H1 (cell line): ENCODE data around the gene XRRA1. TPM values are rescaled to one million over a fixed set of nuclear protein-coding genes. Genes with fewer than 3 reads are reported as not detected.

ENCODE experiments used
- CTCF ChIA-PET: fragments of 300-600 bp; sonication (Branson Sonifier 250); formaldehyde crosslinking; loops from one replicate; lab custom pipeline; 2021; ENCODE audit not compliant: partially characterized antibody; lab: Charles Lee
- POLR2A ChIA-PET: fragments of 300-600 bp; sonication (Branson Sonifier 250); formaldehyde crosslinking; loops from one replicate; lab custom pipeline; 2021; ENCODE audit warnings: inconsistent platforms; ENCODE audit not compliant: partially characterized antibody; lab: Charles Lee
- DNase-seq, 2 experiments: peaks; one replicate each; pipeline versions ENCODE4 v3.0.0 to v3.0.0-alpha.2; 2010 to 2022; ENCODE audit warnings: low spot score in 2 of 2, low read depth in 1 of 2, mixed read lengths in 1 of 2
- FAIRE-seq: peaks from 2 replicates; lab custom pipeline; 2011; peaks lifted over from hg19 to GRCh38; lab: Jason Lieb, UNC
- H2AFZ ChIP-seq: 2 replicates; pipeline ENCODE4 v1.8.1; 2012; ENCODE audit warnings: low read length, inconsistent platforms
- H2AK5ac ChIP-seq: 2 replicates; pipeline ENCODE4 v1.6.1; 2013; ENCODE audit warnings: low read depth, low read length
- H2BK120ac ChIP-seq: replicated peaks from 2 replicates; pipeline ENCODE3; 2013; ENCODE audit warnings: low read depth, low read length, inconsistent platforms
- H2BK12ac ChIP-seq: 2 replicates; pipeline ENCODE4 v1.6.1; 2013; ENCODE audit warnings: low read depth, low read length
- H2BK15ac ChIP-seq: 2 replicates; pipeline ENCODE4 v1.6.1; 2013; ENCODE audit warnings: low read length
- H2BK20ac ChIP-seq: 2 replicates; pipeline ENCODE4 v1.6.1; 2013; ENCODE audit warnings: low read length
- H2BK5ac ChIP-seq: 2 replicates; pipeline ENCODE4 v1.6.1; 2013; ENCODE audit warnings: low read depth, low read length
- H3K14ac ChIP-seq: 2 replicates; pipeline ENCODE4 v1.6.1; 2013; ENCODE audit warnings: inconsistent platforms; ENCODE audit not compliant: insufficient read length
- H3K18ac ChIP-seq: 2 replicates; pipeline ENCODE4 v1.6.1; 2013; ENCODE audit warnings: low read length; ENCODE audit errors: extremely low read depth
- H3K23ac ChIP-seq: 2 replicates; pipeline ENCODE4 v1.6.1; 2013; ENCODE audit warnings: inconsistent platforms; ENCODE audit not compliant: insufficient read length
- H3K23me2 ChIP-seq: 2 replicates; pipeline ENCODE4 v1.6.1; 2013; ENCODE audit warnings: low read depth, low read length
- H3K27ac ChIP-seq: 2 replicates; pipeline ENCODE4 v1.6.1; 2011; ENCODE audit warnings: low read depth, low read length, inconsistent platforms
- H3K27me3 ChIP-seq, 4 experiments: replicated peaks in 1 of 4; 1 replicate in 1 of 4; 2 replicates in 3 of 4; pipeline versions ENCODE4 v1.6.1 to v1.8.1; 2011 to 2013; ENCODE audit warnings: low read length in 3 of 4, mild to moderate bottlenecking in 3 of 4, inconsistent platforms in 2 of 4, mixed read lengths in 2 of 4, moderate library complexity in 1 of 4; ENCODE audit not compliant: control insufficient read depth in 3 of 4, insufficient read depth in 3 of 4; ENCODE audit errors: extremely low read depth in 1 of 4
- H3K36me3 ChIP-seq, 4 experiments: 2 replicates each; pipeline versions ENCODE4 v1.6.1 to v1.8.1; 2011 to 2013; ENCODE audit warnings: mild to moderate bottlenecking in 4 of 4, low read length in 3 of 4, moderate library complexity in 2 of 4, control low read depth in 1 of 4, inconsistent platforms in 1 of 4; ENCODE audit not compliant: insufficient read depth in 4 of 4, control insufficient read depth in 2 of 4
- H3K4ac ChIP-seq: replicated peaks from 2 replicates; pipeline ENCODE3; 2013; ENCODE audit warnings: low read length, low read depth, mixed read lengths, inconsistent platforms; ENCODE audit not compliant: insufficient read length
- H3K4me1 ChIP-seq, 4 experiments: replicated peaks in 1 of 4; 1 replicate in 1 of 4; 2 replicates in 3 of 4; pipeline versions ENCODE4 v1.6.1 to v1.8.1; 2011 to 2013; ENCODE audit warnings: low read length in 3 of 4, inconsistent platforms in 2 of 4, mixed read lengths in 1 of 4; ENCODE audit not compliant: insufficient read depth in 4 of 4, control insufficient read depth in 3 of 4
- H3K4me2 ChIP-seq, 2 experiments: 2 replicates each; pipeline versions ENCODE4 v1.6.1 to v1.8.1; 2011 to 2013; ENCODE audit warnings: low read depth in 2 of 2, low read length in 2 of 2, control low read depth in 1 of 2, inconsistent platforms in 1 of 2, mild to moderate bottlenecking in 1 of 2; ENCODE audit not compliant: insufficient read depth in 1 of 2
- H3K4me3 ChIP-seq, 4 experiments: fragments of 200-600, 300-600 bp in 1 of 4; sonication (generic), shearing (Covaris generic), sonication (Bioruptor Twin) in 1 of 4; 2 replicates each; pipeline versions ENCODE4 v1.5.1 to v1.8.1; 2011 to 2016; ENCODE audit warnings: low read length in 4 of 4, low read depth in 3 of 4, control low read depth in 2 of 4, inconsistent platforms in 2 of 4, mild to moderate bottlenecking in 2 of 4, mixed read lengths in 1 of 4, moderate library complexity in 1 of 4; ENCODE audit not compliant: insufficient read depth in 2 of 4; ENCODE audit errors: extremely low read depth in 1 of 4
- H3K56ac ChIP-seq: replicated peaks from 2 replicates; pipeline ENCODE3; 2013; ENCODE audit warnings: low read depth, mild to moderate bottlenecking, mixed read lengths, low read length, inconsistent platforms; ENCODE audit not compliant: insufficient read length
- H3K79me1 ChIP-seq: 2 replicates; pipeline ENCODE4 v1.6.1; 2013; ENCODE audit warnings: low read depth, low read length, control low read depth
- H3K79me2 ChIP-seq, 2 experiments: 2 replicates each; pipeline versions ENCODE4 v1.6.1 to v1.8.1; 2012 to 2013; ENCODE audit warnings: low read length in 2 of 2, mild to moderate bottlenecking in 2 of 2, inconsistent platforms in 1 of 2; ENCODE audit not compliant: insufficient read depth in 2 of 2, control insufficient read depth in 1 of 2
- H3K9ac ChIP-seq, 4 experiments: replicated peaks in 1 of 4; 1 replicate in 1 of 4; 2 replicates in 3 of 4; pipeline versions ENCODE4 v1.6.1 to v1.8.1; 2011 to 2013; ENCODE audit warnings: low read depth in 3 of 4, low read length in 3 of 4, control low read depth in 2 of 4, mild to moderate bottlenecking in 2 of 4, moderate library complexity in 2 of 4, inconsistent platforms in 1 of 4; ENCODE audit errors: extremely low read depth in 1 of 4
- H3K9me3 ChIP-seq, 2 experiments: 2 replicates each; pipeline versions ENCODE4 v1.6.1 to v1.8.1; 2012 to 2013; ENCODE audit warnings: mild to moderate bottlenecking in 2 of 2, moderate library complexity in 2 of 2, control low read depth in 1 of 2, inconsistent platforms in 1 of 2, low read depth in 1 of 2, low read length in 1 of 2, mixed read lengths in 1 of 2; ENCODE audit not compliant: insufficient read depth in 2 of 2
- H4K20me1 ChIP-seq, 2 experiments: replicated peaks in 1 of 2; 2 replicates each; pipeline versions ENCODE3 to v1.8.1; 2011 to 2013; ENCODE audit warnings: inconsistent platforms in 2 of 2, low read length in 2 of 2, mild to moderate bottlenecking in 1 of 2; ENCODE audit not compliant: insufficient read depth in 2 of 2, control insufficient read depth in 1 of 2
- H4K5ac ChIP-seq: 2 replicates; pipeline ENCODE4 v1.6.1; 2013; ENCODE audit warnings: low read length, low read depth, mixed read lengths, inconsistent platforms; ENCODE audit not compliant: insufficient read length
- H4K8ac ChIP-seq: 2 replicates; pipeline ENCODE4 v1.8.0; 2013; ENCODE audit warnings: mild to moderate bottlenecking, moderate library complexity, low read length, inconsistent platforms; ENCODE audit not compliant: insufficient read depth; ENCODE audit errors: extremely low read depth
- H4K91ac ChIP-seq: replicated peaks from 2 replicates; pipeline ENCODE3; 2013; ENCODE audit warnings: low read length, mixed read lengths, inconsistent platforms; ENCODE audit not compliant: insufficient read length
- CEBPB ChIP-seq: IDR thresholded peaks from 2 replicates; pipeline ENCODE4 v1.6.1; 2012; ENCODE audit warnings: low read depth, low read length
- HDAC6 ChIP-seq: IDR thresholded peaks from one replicate; pipeline ENCODE4 v1.7.1; 2012; ENCODE audit warnings: low read depth, mild to moderate bottlenecking, inconsistent platforms, low read length, moderate library complexity
- NRF1 ChIP-seq: IDR thresholded peaks from 2 replicates; pipeline ENCODE4 v1.6.1; 2011; ENCODE audit warnings: mild to moderate bottlenecking, low read depth, low read length, improper control_type of control experiment
- SIN3A ChIP-seq, 2 experiments: IDR thresholded peaks in 1 of 2; conservative IDR thresholded peaks in 1 of 2; 2 replicates each; pipeline ENCODE4 v1.6.1; 2011 to 2012; ENCODE audit warnings: low read length in 2 of 2, improper control_type of control experiment in 1 of 2, low read depth in 1 of 2, mild to moderate bottlenecking in 1 of 2
- WGBS, 2 experiments: shearing (Covaris generic) in 1 of 2; methylation state at CpG; one replicate each; pipeline versions ENCODE4 v1.1.6 to v1.1.7; 2013 to 2015; ENCODE audit warnings: low lambda C conversion rate in 2 of 2, mixed read lengths in 2 of 2, inconsistent platforms in 1 of 2, low coverage in 1 of 2, missing lambda C conversion rate in 1 of 2; ENCODE audit not compliant: insufficient replicate concordance in 2 of 2, insufficient coverage in 1 of 2, insufficient read length in 1 of 2; ENCODE audit errors: extremely low coverage in 1 of 2, missing lambda C conversion rate in 1 of 2; 5-methylcytosine and 5-hydroxymethylcytosine counted together
- polyA plus RNA-seq, 7 experiments: library from polyadenylated mRNA; depleted of rRNA in 3 of 7; stranded (reverse) in 5 of 7; unstranded in 2 of 7; fragments of >200 nt in 5 of 7; fragments of 200-250 nt in 2 of 7; gene quantifications; 1 replicate in 5 of 7; 2 replicates in 1 of 7; 4 replicates in 1 of 7; pipeline versions ENCODE4 v1.2.1 to v1.2.3, GENCODE V29; 2011 to 2013; ENCODE audit warnings: missing spikeins in 2 of 7, mixed read lengths in 2 of 7
- total RNA-seq: library from RNA; stranded (reverse); fragmentation: NEBNext Ultra II Directional; extraction: Animal tissue kit (Norgen Biotek cat#: 25700); gene quantifications from 2 replicates; pipeline ENCODE4 v1.2.1, GENCODE V29; 2021

Gene XRRA1
- total and polyA plus RNA-seq, 2 of the 8 experiments (the other 6 are each of a cell fraction or from before 2014, with no cell fraction given): 2.1 to 7.1 TPM

GRCh38 chr11:74936976-74937375 lies 11.9 kb downstream of the XRRA1 start:
- peaks cover 0 to 2% of the 10 kb centered on the region in 2 experiments for H4K20me1 ChIP-seq
- no peak overlapping the region for H3K4me2 ChIP-seq
- FAIRE-seq: no peak
- no peak overlapping the region for H4K5ac ChIP-seq
- H3K4ac ChIP-seq: no peak overlapping the region
- no peak overlapping the region for H3K56ac ChIP-seq
- 90% methylated on average over 5 of the region's 5 CpGs; no CpG with 5 or more reads in 1 of the 2 experiments for WGBS, 2 experiments
- ChIA-PET POLR2A (no interaction called here), CTCF (interaction anchor here (0.6 kb wide), 1 partner anchor 267 kb away, joined by 3 read pairs; no protein-coding TSS in a partner anchor)
- H4K91ac ChIP-seq: no peak overlapping the region
- no peaks in the 10 kb centered on the region for H3K27me3 ChIP-seq
- no peak overlapping the region for H4K8ac ChIP-seq
- H3K9me3 ChIP-seq: no peaks in the 10 kb centered on the region
- no peak for DNase-seq
- H3K4me1 ChIP-seq: no peaks in the 10 kb centered on the region
- no peak overlapping the region for H2BK120ac ChIP-seq
- no peak overlapping the region for H3K18ac ChIP-seq
- no peak overlapping the region for H3K27ac ChIP-seq
- H2AK5ac ChIP-seq: no peak overlapping the region
- no peaks in the 10 kb centered on the region; a peak in 3 of 8 replicates for H3K36me3 ChIP-seq
- H3K23me2 ChIP-seq: no peaks in the 10 kb centered on the region
- H2BK12ac ChIP-seq: no peak overlapping the region
- no peaks in the 10 kb centered on the region for H3K79me1 ChIP-seq
- no peak overlapping the region for H3K4me3 ChIP-seq
- H3K14ac ChIP-seq: no peak overlapping the region
- H3K9ac ChIP-seq: no peak overlapping the region
- H2AFZ ChIP-seq: no peak overlapping the region
- no peak overlapping the region for H2BK20ac ChIP-seq
- H2BK5ac ChIP-seq: no peak overlapping the region
- no peak overlapping the region for H2BK15ac ChIP-seq
- H3K79me2 ChIP-seq: no peaks in the 10 kb centered on the region
- no peak overlapping the region for H3K23ac ChIP-seq
- no peak for TF ChIP-seq HDAC6
- no peak for TF ChIP-seq SIN3A (conservative IDR thresholded peaks at IDR 0.05 in 1 of 2, IDR thresholded peaks at IDR 0.05 in 1 of 2; ENCODE audit: low read depth in 1 of 2, low read length in 2 of 2)
- no peak for TF ChIP-seq NRF1
- TF ChIP-seq CEBPB: no peak
